ENCODE results near the gene PAQR9. TPM values are rescaled to one million over a fixed set of nuclear protein-coding genes. Genes with fewer than 3 reads are reported as not detected.

Gene PAQR9
- polyA plus RNA-seq, 1 donor (not counting 4 experiments of a cell fraction or from before 2014, with no cell fraction given) = not detected

DNA sequence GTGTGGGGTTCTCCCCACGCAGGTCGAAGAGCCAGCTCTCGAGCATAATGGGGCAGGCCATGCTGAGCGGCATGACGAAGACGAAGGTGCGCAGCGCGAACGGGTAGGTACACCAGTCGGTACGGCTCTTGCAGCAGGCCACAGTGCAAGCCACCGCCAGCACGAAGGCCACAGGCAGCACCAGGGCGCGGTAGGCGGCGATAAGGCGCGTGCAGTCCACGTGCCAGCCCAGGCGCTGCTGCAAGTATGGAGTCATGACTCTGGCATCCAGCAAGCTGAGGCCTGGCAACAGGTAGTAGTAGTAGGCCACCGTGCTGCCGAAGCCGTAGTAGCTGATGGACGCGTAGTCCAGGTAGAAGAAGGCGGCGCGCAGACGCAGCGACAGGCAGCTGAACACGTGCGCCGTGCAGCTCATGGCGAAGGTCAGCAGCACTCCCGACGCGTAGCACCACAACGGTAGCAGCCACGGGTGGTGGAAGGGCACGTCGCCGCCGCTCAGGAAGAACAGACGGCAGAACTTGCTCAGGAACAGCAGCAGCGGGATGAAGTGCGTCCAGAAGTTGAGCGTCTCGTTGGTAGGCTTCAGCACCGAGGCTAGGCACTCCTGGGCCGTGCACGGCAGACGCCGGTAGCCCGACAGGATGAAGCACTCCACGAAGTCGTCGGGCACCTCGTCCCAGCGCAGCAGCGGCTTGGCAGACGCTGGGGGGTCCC lies 797 bp downstream of the PAQR9 start:
- no peak for DNase-seq (ENCODE audit: low read depth, low spot score)
- Histone ChIP-seq H4K20me1 (ENCODE audit: control insufficient read depth, extremely low read depth, insufficient read depth, low read length) (no peaks in the 10 kb centered on the region), H3K4me1 (ENCODE audit: control insufficient read depth, extremely low read depth, insufficient read depth, low read length) (peaks cover 14% of the 10 kb centered on the region), H3K9me3 (ENCODE audit: control insufficient read depth, low read depth, low read length) (no peaks in the 10 kb centered on the region), H3K9ac (ENCODE audit: control insufficient read depth, extremely low read depth, insufficient read depth, low read length) (no peak overlapping the region), H3K4me3 (ENCODE audit: control insufficient read depth in 2 of 3, extremely low read depth in 1 of 3, insufficient read depth in 2 of 3, low read depth in 1 of 3, low read length in 3 of 3) (no peak overlapping the region), H3K9me1 (ENCODE audit: control insufficient read depth, extremely low read depth, insufficient read depth, low read length) (no peaks in the 10 kb centered on the region), H3K27ac (ENCODE audit: control insufficient read depth, insufficient read depth, low read length) (no peak overlapping the region), H2AFZ (ENCODE audit: control insufficient read depth, low read length) (peak overlapping the region; percentile 36), H3K79me2 (ENCODE audit: control insufficient read depth, insufficient read depth, low read length) (no peaks in the 10 kb centered on the region), H3K4me2 (ENCODE audit: control insufficient read depth, extremely low read depth, insufficient read depth, low read depth, low read length) (peak overlapping the region; percentile 56), H3K27me3 (ENCODE audit: control insufficient read depth, extremely low read depth, insufficient read depth, low read length) (peaks cover 36% of the 10 kb centered on the region), H3K36me3 (ENCODE audit: control insufficient read depth in 2 of 2, extremely low read depth in 1 of 2, insufficient read depth in 2 of 2, low read length in 2 of 2) (no peaks in the 10 kb centered on the region)
- dilution Hi-C loops (cut with MboI; ENCODE audit: extremely low pct_ligation_motif_present, low sequenced_read_pairs) = no loop called here
- no peak for FAIRE-seq
- TF ChIP-seq CTCF (optimal IDR thresholded peaks at IDR 0.05 in 1 of 3, IDR thresholded peaks at IDR 0.05 in 1 of 3, conservative IDR thresholded peaks at IDR 0.05 in 1 of 3; ENCODE audit: extremely low read depth in 1 of 3, insufficient read depth in 2 of 3, low read length in 3 of 3) (no peak), EZH2 (IDR thresholded peaks at IDR 0.05; ENCODE audit: low read length) (peak; percentile 80)

GRCh38 chr3:142962175-142962519 lies 1.3 kb downstream of the PAQR9 start:
- Histone ChIP-seq H3K27me3 (ENCODE audit: control insufficient read depth, extremely low read depth, insufficient read depth, low read length) (peaks cover 36% of the 10 kb centered on the region), H3K9me1 (ENCODE audit: control insufficient read depth, extremely low read depth, insufficient read depth, low read length) (no peaks in the 10 kb centered on the region), H3K9ac (ENCODE audit: control insufficient read depth, extremely low read depth, insufficient read depth, low read length) (no peak overlapping the region), H3K4me2 (ENCODE audit: control insufficient read depth, extremely low read depth, insufficient read depth, low read depth, low read length) (no peak overlapping the region), H3K27ac (ENCODE audit: control insufficient read depth, insufficient read depth, low read length) (no peak overlapping the region), H3K4me3 (ENCODE audit: control insufficient read depth in 2 of 3, extremely low read depth in 1 of 3, insufficient read depth in 2 of 3, low read depth in 1 of 3, low read length in 3 of 3) (no peak overlapping the region), H3K4me1 (ENCODE audit: control insufficient read depth, extremely low read depth, insufficient read depth, low read length) (peaks cover 14% of the 10 kb centered on the region), H3K36me3 (ENCODE audit: control insufficient read depth in 2 of 2, extremely low read depth in 1 of 2, insufficient read depth in 2 of 2, low read length in 2 of 2) (no peaks in the 10 kb centered on the region), H4K20me1 (ENCODE audit: control insufficient read depth, extremely low read depth, insufficient read depth, low read length) (no peaks in the 10 kb centered on the region), H2AFZ (ENCODE audit: control insufficient read depth, low read length) (no peak overlapping the region), H3K79me2 (ENCODE audit: control insufficient read depth, insufficient read depth, low read length) (no peaks in the 10 kb centered on the region), H3K9me3 (ENCODE audit: control insufficient read depth, low read depth, low read length) (no peaks in the 10 kb centered on the region)
- DNase-seq (ENCODE audit: low read depth, low spot score) (no peak), FAIRE-seq (no peak)
- TF ChIP-seq EZH2 (IDR thresholded peaks at IDR 0.05; ENCODE audit: low read length) (no peak), CTCF (optimal IDR thresholded peaks at IDR 0.05 in 1 of 3, IDR thresholded peaks at IDR 0.05 in 1 of 3, conservative IDR thresholded peaks at IDR 0.05 in 1 of 3; ENCODE audit: extremely low read depth in 1 of 3, insufficient read depth in 2 of 3, low read length in 3 of 3) (no peak)
- dilution Hi-C loops (cut with MboI; ENCODE audit: extremely low pct_ligation_motif_present, low sequenced_read_pairs) = no loop called here

Measured in keratinocyte (primary cell).